PFSK-1 (cell line): ENCODE measurements around the gene OCIAD1.

Experiments
- POLR2AphosphoS5 ChIP-seq: IDR thresholded peaks from 2 replicates; pipeline ENCODE4 v1.6.1; 2012; ENCODE audit warnings: low read depth, mild to moderate bottlenecking, control low read depth, low read length, moderate library complexity
- SIN3A ChIP-seq: IDR thresholded peaks from 2 replicates; pipeline ENCODE4 v1.6.1; 2012; ENCODE audit warnings: mild to moderate bottlenecking, low read length, moderate library complexity, borderline replicate concordance; ENCODE audit not compliant: insufficient read depth

DNA sequence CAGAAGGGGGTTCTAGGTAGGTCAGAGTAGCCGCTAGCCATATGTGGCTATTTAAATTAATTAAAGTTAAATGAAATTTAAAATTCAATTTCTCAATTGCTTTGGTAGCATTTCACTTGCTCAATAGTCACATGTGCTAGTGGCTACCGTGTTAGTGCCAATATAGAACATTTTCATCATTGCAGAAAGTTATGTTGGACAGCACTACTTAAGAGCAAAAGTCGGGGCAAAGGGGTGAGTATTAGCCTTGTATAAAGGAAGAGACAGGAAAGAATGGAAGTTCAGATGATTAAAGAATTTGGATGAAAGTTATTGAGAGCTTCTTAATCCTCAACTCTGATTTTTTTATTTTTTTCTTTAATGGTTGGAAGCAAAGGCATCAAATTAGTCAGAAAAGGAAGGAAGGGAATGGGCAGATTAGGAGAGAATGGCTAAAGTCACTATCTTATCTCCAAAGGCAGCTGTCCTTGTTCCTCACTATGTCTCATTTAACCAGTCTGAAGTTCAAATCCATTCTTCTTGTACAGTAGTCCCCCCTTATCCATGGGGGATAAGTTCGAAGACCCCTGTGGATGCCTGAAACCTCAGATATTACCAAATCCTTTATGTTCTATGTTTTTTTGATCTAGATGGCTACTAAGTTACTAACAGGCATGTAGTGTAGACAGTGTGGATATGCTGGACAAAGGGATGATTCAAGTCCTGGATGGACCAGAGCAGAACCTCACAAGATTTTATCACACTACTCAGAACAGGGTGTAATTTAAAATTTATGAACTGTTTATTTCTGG is 22.9 kb downstream of the OCIAD1 start:
- TF ChIP-seq POLR2AphosphoS5, result no peak
- TF ChIP-seq SIN3A, result no peak
